H1 (cell line): ENCODE measurements around the gene ARL6IP6. TPM values are rescaled to one million over a fixed set of nuclear protein-coding genes. Genes with fewer than 3 reads are reported as not detected.

Source experiments
- CTCF ChIA-PET: fragments of 300-600 bp; sonication (Branson Sonifier 250); formaldehyde crosslinking; loops from one replicate; lab custom pipeline; 2021; ENCODE audit not compliant: partially characterized antibody; lab: Charles Lee
- POLR2A ChIA-PET: fragments of 300-600 bp; sonication (Branson Sonifier 250); formaldehyde crosslinking; loops from one replicate; lab custom pipeline; 2021; ENCODE audit warnings: inconsistent platforms; ENCODE audit not compliant: partially characterized antibody; lab: Charles Lee
- DNase-seq, 2 experiments: peaks; one replicate each; pipeline versions ENCODE4 v3.0.0 to v3.0.0-alpha.2; 2010 to 2022; ENCODE audit warnings: low spot score in 2 of 2, low read depth in 1 of 2, mixed read lengths in 1 of 2
- FAIRE-seq: peaks from 2 replicates; lab custom pipeline; 2011; peaks lifted over from hg19 to GRCh38; lab: Jason Lieb, UNC
- H2AFZ ChIP-seq: 2 replicates; pipeline ENCODE4 v1.8.1; 2012; ENCODE audit warnings: low read length, inconsistent platforms
- H2AK5ac ChIP-seq: 2 replicates; pipeline ENCODE4 v1.6.1; 2013; ENCODE audit warnings: low read depth, low read length
- H2BK120ac ChIP-seq: replicated peaks from 2 replicates; pipeline ENCODE3; 2013; ENCODE audit warnings: low read depth, low read length, inconsistent platforms
- H2BK12ac ChIP-seq: 2 replicates; pipeline ENCODE4 v1.6.1; 2013; ENCODE audit warnings: low read depth, low read length
- H2BK15ac ChIP-seq: 2 replicates; pipeline ENCODE4 v1.6.1; 2013; ENCODE audit warnings: low read length
- H2BK20ac ChIP-seq: 2 replicates; pipeline ENCODE4 v1.6.1; 2013; ENCODE audit warnings: low read length
- H2BK5ac ChIP-seq: 2 replicates; pipeline ENCODE4 v1.6.1; 2013; ENCODE audit warnings: low read depth, low read length
- H3K14ac ChIP-seq: 2 replicates; pipeline ENCODE4 v1.6.1; 2013; ENCODE audit warnings: inconsistent platforms; ENCODE audit not compliant: insufficient read length
- H3K18ac ChIP-seq: 2 replicates; pipeline ENCODE4 v1.6.1; 2013; ENCODE audit warnings: low read length; ENCODE audit errors: extremely low read depth
- H3K23ac ChIP-seq: 2 replicates; pipeline ENCODE4 v1.6.1; 2013; ENCODE audit warnings: inconsistent platforms; ENCODE audit not compliant: insufficient read length
- H3K23me2 ChIP-seq: 2 replicates; pipeline ENCODE4 v1.6.1; 2013; ENCODE audit warnings: low read depth, low read length
- H3K27ac ChIP-seq: 2 replicates; pipeline ENCODE4 v1.6.1; 2011; ENCODE audit warnings: low read depth, low read length, inconsistent platforms
- H3K27me3 ChIP-seq, 4 experiments: replicated peaks in 1 of 4; 1 replicate in 1 of 4; 2 replicates in 3 of 4; pipeline versions ENCODE4 v1.6.1 to v1.8.1; 2011 to 2013; ENCODE audit warnings: low read length in 3 of 4, mild to moderate bottlenecking in 3 of 4, inconsistent platforms in 2 of 4, mixed read lengths in 2 of 4, moderate library complexity in 1 of 4; ENCODE audit not compliant: control insufficient read depth in 3 of 4, insufficient read depth in 3 of 4; ENCODE audit errors: extremely low read depth in 1 of 4
- H3K36me3 ChIP-seq, 4 experiments: 2 replicates each; pipeline versions ENCODE4 v1.6.1 to v1.8.1; 2011 to 2013; ENCODE audit warnings: mild to moderate bottlenecking in 4 of 4, low read length in 3 of 4, moderate library complexity in 2 of 4, control low read depth in 1 of 4, inconsistent platforms in 1 of 4; ENCODE audit not compliant: insufficient read depth in 4 of 4, control insufficient read depth in 2 of 4
- H3K4ac ChIP-seq: replicated peaks from 2 replicates; pipeline ENCODE3; 2013; ENCODE audit warnings: low read length, low read depth, mixed read lengths, inconsistent platforms; ENCODE audit not compliant: insufficient read length
- H3K4me1 ChIP-seq, 4 experiments: replicated peaks in 1 of 4; 1 replicate in 1 of 4; 2 replicates in 3 of 4; pipeline versions ENCODE4 v1.6.1 to v1.8.1; 2011 to 2013; ENCODE audit warnings: low read length in 3 of 4, inconsistent platforms in 2 of 4, mixed read lengths in 1 of 4; ENCODE audit not compliant: insufficient read depth in 4 of 4, control insufficient read depth in 3 of 4
- H3K4me2 ChIP-seq, 2 experiments: 2 replicates each; pipeline versions ENCODE4 v1.6.1 to v1.8.1; 2011 to 2013; ENCODE audit warnings: low read depth in 2 of 2, low read length in 2 of 2, control low read depth in 1 of 2, inconsistent platforms in 1 of 2, mild to moderate bottlenecking in 1 of 2; ENCODE audit not compliant: insufficient read depth in 1 of 2
- H3K4me3 ChIP-seq, 4 experiments: fragments of 200-600, 300-600 bp in 1 of 4; sonication (generic), shearing (Covaris generic), sonication (Bioruptor Twin) in 1 of 4; 2 replicates each; pipeline versions ENCODE4 v1.5.1 to v1.8.1; 2011 to 2016; ENCODE audit warnings: low read length in 4 of 4, low read depth in 3 of 4, control low read depth in 2 of 4, inconsistent platforms in 2 of 4, mild to moderate bottlenecking in 2 of 4, mixed read lengths in 1 of 4, moderate library complexity in 1 of 4; ENCODE audit not compliant: insufficient read depth in 2 of 4; ENCODE audit errors: extremely low read depth in 1 of 4
- H3K56ac ChIP-seq: replicated peaks from 2 replicates; pipeline ENCODE3; 2013; ENCODE audit warnings: low read depth, mild to moderate bottlenecking, mixed read lengths, low read length, inconsistent platforms; ENCODE audit not compliant: insufficient read length
- H3K79me1 ChIP-seq: 2 replicates; pipeline ENCODE4 v1.6.1; 2013; ENCODE audit warnings: low read depth, low read length, control low read depth
- H3K79me2 ChIP-seq, 2 experiments: 2 replicates each; pipeline versions ENCODE4 v1.6.1 to v1.8.1; 2012 to 2013; ENCODE audit warnings: low read length in 2 of 2, mild to moderate bottlenecking in 2 of 2, inconsistent platforms in 1 of 2; ENCODE audit not compliant: insufficient read depth in 2 of 2, control insufficient read depth in 1 of 2
- H3K9ac ChIP-seq, 4 experiments: replicated peaks in 1 of 4; 1 replicate in 1 of 4; 2 replicates in 3 of 4; pipeline versions ENCODE4 v1.6.1 to v1.8.1; 2011 to 2013; ENCODE audit warnings: low read depth in 3 of 4, low read length in 3 of 4, control low read depth in 2 of 4, mild to moderate bottlenecking in 2 of 4, moderate library complexity in 2 of 4, inconsistent platforms in 1 of 4; ENCODE audit errors: extremely low read depth in 1 of 4
- H3K9me3 ChIP-seq, 2 experiments: 2 replicates each; pipeline versions ENCODE4 v1.6.1 to v1.8.1; 2012 to 2013; ENCODE audit warnings: mild to moderate bottlenecking in 2 of 2, moderate library complexity in 2 of 2, control low read depth in 1 of 2, inconsistent platforms in 1 of 2, low read depth in 1 of 2, low read length in 1 of 2, mixed read lengths in 1 of 2; ENCODE audit not compliant: insufficient read depth in 2 of 2
- H4K20me1 ChIP-seq, 2 experiments: replicated peaks in 1 of 2; 2 replicates each; pipeline versions ENCODE3 to v1.8.1; 2011 to 2013; ENCODE audit warnings: inconsistent platforms in 2 of 2, low read length in 2 of 2, mild to moderate bottlenecking in 1 of 2; ENCODE audit not compliant: insufficient read depth in 2 of 2, control insufficient read depth in 1 of 2
- H4K5ac ChIP-seq: 2 replicates; pipeline ENCODE4 v1.6.1; 2013; ENCODE audit warnings: low read length, low read depth, mixed read lengths, inconsistent platforms; ENCODE audit not compliant: insufficient read length
- H4K8ac ChIP-seq: 2 replicates; pipeline ENCODE4 v1.8.0; 2013; ENCODE audit warnings: mild to moderate bottlenecking, moderate library complexity, low read length, inconsistent platforms; ENCODE audit not compliant: insufficient read depth; ENCODE audit errors: extremely low read depth
- H4K91ac ChIP-seq: replicated peaks from 2 replicates; pipeline ENCODE3; 2013; ENCODE audit warnings: low read length, mixed read lengths, inconsistent platforms; ENCODE audit not compliant: insufficient read length
- CHD1 ChIP-seq: IDR thresholded peaks from 2 replicates; pipeline ENCODE4 v1.6.1; 2012; ENCODE audit warnings: low read depth, low read length, improper control_type of control experiment
- HDAC6 ChIP-seq: IDR thresholded peaks from one replicate; pipeline ENCODE4 v1.7.1; 2012; ENCODE audit warnings: low read depth, mild to moderate bottlenecking, inconsistent platforms, low read length, moderate library complexity
- SRF ChIP-seq: IDR thresholded peaks from 2 replicates; pipeline ENCODE4 v1.6.1; 2011; ENCODE audit warnings: mild to moderate bottlenecking, low read depth, low read length, moderate library complexity
- USF2 ChIP-seq: IDR thresholded peaks from 2 replicates; pipeline ENCODE4 v1.6.1; 2011; ENCODE audit warnings: low read length, improper control_type of control experiment
- WGBS, 2 experiments: shearing (Covaris generic) in 1 of 2; methylation state at CpG; one replicate each; pipeline versions ENCODE4 v1.1.6 to v1.1.7; 2013 to 2015; ENCODE audit warnings: low lambda C conversion rate in 2 of 2, mixed read lengths in 2 of 2, inconsistent platforms in 1 of 2, low coverage in 1 of 2, missing lambda C conversion rate in 1 of 2; ENCODE audit not compliant: insufficient replicate concordance in 2 of 2, insufficient coverage in 1 of 2, insufficient read length in 1 of 2; ENCODE audit errors: extremely low coverage in 1 of 2, missing lambda C conversion rate in 1 of 2; 5-methylcytosine and 5-hydroxymethylcytosine counted together
- polyA plus RNA-seq, 7 experiments: library from polyadenylated mRNA; depleted of rRNA in 3 of 7; stranded (reverse) in 5 of 7; unstranded in 2 of 7; fragments of >200 nt in 5 of 7; fragments of 200-250 nt in 2 of 7; gene quantifications; 1 replicate in 5 of 7; 2 replicates in 1 of 7; 4 replicates in 1 of 7; pipeline versions ENCODE4 v1.2.1 to v1.2.3, GENCODE V29; 2011 to 2013; ENCODE audit warnings: missing spikeins in 2 of 7, mixed read lengths in 2 of 7
- total RNA-seq: library from RNA; stranded (reverse); fragmentation: NEBNext Ultra II Directional; extraction: Animal tissue kit (Norgen Biotek cat#: 25700); gene quantifications from 2 replicates; pipeline ENCODE4 v1.2.1, GENCODE V29; 2021

Gene ARL6IP6
- total and polyA plus RNA-seq, 2 of the 8 experiments (the other 6 are each of a cell fraction or from before 2014, with no cell fraction given): 47.3 to 92.9 TPM

DNA sequence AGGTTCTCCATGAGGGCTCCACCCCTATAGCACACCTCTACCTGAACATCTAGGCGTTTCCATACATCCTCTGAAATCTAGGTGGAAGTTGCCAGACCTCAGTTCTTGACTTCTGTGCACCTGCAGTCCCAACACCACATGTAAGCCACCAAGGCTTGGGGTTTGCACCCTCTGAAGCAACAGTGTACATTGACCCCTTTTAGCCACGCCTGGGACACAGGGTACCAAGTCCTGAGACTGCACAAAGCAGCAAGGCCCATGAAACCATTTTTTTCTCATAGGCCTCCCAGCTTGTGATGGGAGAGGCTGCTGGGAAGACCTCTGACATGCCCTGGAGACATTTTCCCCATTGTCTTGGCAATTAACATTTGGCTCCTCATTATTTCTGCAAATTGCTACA is 20.0 kb downstream of the ARL6IP6 start:
- H4K5ac ChIP-seq: no peak overlapping the region
- H3K56ac ChIP-seq: no peak overlapping the region
- no peak overlapping the region for H2BK5ac ChIP-seq
- ChIA-PET POLR2A (interaction anchor here (0.7 to 0.8 kb wide), 2 partner anchors 9 to 22 kb away, joined by 3 read pairs; no protein-coding TSS in a partner anchor), CTCF (interaction anchor here (0.6 kb wide), 1 partner anchor 269 kb away, joined by 3 read pairs; no protein-coding TSS in a partner anchor)
- no peak overlapping the region for H4K91ac ChIP-seq
- H3K9me3 ChIP-seq: peaks cover 0 to 3% of the 10 kb centered on the region in 2 experiments; a peak in 1 of 4 replicates
- no peak overlapping the region for H3K23ac ChIP-seq
- H3K27me3 ChIP-seq: no peaks in the 10 kb centered on the region
- H2AFZ ChIP-seq: no peak overlapping the region
- WGBS, 2 experiments: 94% methylated on average over 2 of the region's 2 CpGs; no CpG with 5 or more reads in 1 of the 2 experiments
- peaks cover 0 to under 1% of the 10 kb centered on the region in 2 experiments; a peak in 1 of 4 replicates for H3K79me2 ChIP-seq
- no peak overlapping the region for H2BK120ac ChIP-seq
- no peak overlapping the region for H3K27ac ChIP-seq
- peaks cover 0 to 54% (median 28%) of the 10 kb centered on the region in 4 experiments; a peak in 7 of 8 replicates for H3K36me3 ChIP-seq
- H3K18ac ChIP-seq: no peak overlapping the region
- no peak for FAIRE-seq
- no peaks in the 10 kb centered on the region for H3K4me1 ChIP-seq
- H2BK20ac ChIP-seq: no peak overlapping the region
- no peaks in the 10 kb centered on the region for H3K23me2 ChIP-seq
- TF ChIP-seq HDAC6 (no peak), USF2 (no peak), CHD1 (no peak), SRF (no peak)
- no peak overlapping the region for H2AK5ac ChIP-seq
- DNase-seq: no peak
- H4K20me1 ChIP-seq: peaks cover 0 to 2% of the 10 kb centered on the region in 2 experiments
- H3K4me2 ChIP-seq: no peak overlapping the region
- H3K9ac ChIP-seq: no peak overlapping the region
- no peak overlapping the region for H2BK15ac ChIP-seq
- H3K4ac ChIP-seq: no peak overlapping the region
- H2BK12ac ChIP-seq: no peak overlapping the region
- H3K14ac ChIP-seq: no peak overlapping the region
- H3K79me1 ChIP-seq: no peaks in the 10 kb centered on the region; the same call in 1 of the 2 replicates
- no peak overlapping the region for H3K4me3 ChIP-seq
- H4K8ac ChIP-seq: no peak overlapping the region
